ENCODE data around the gene WNK4.
"Not testable (repeated sequence)": the region's sequence is repeated elsewhere in the genome, so short reads cannot be mapped to it uniquely, and the experiment has no call there.

The WNK4 gene

DNA sequence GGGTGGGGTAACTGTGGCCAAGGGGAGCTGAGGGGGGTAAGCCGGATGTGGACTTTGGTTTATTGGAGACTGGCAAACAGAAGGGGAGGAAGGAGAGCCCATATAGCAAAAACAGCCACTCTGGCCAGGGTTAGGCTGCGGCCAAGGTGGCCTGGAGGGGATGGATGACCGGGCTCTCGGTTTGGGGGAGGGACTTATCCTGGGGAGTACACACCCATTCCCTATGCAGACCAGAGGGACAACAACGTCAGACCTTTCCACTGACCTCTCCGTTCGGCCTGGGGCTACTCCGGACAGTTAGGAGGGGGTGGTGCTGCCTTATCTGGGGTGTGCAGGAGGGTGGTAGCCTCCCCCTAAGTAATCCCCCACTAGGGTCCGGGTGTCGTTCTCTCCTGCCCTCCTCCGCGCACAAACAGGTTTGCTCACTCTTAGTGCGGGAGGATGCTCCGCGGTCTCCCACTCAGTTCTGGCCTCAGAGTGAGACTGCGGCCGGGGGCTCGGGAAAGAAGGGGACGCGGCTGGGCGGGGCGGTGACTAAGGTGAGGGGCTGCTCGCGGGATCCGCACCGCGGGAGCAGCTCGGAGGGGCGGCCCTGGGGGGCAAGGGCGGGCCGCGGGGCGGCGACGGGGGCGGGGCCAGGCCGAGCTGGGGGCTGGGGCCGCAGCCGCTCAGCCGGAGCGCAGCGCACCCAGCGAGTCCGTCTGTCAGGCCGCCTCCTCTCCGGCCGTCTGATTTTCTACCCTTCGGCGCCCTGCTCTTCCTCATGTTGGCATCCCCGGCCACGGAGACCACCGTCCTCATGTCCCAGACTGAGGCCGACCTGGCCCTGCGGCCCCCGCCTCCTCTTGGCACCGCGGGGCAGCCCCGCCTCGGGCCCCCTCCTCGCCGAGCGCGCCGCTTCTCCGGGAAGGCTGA lies at the start of gene WNK4:
Gene WNK4 (plus strand): TSS at position 675 of the 915 bp plus-strand sequence. CDS start 89 bp downstream, at position 764.
- DNase-seq = no peak

- DNase-seq = no peak
Measured at GRCh38 chr17:42740699-42741098, 39.7 kb upstream of the WNK4 start.

GRCh38 chr17:42742916-42743315 lies 37.5 kb upstream of the WNK4 start:
- DNase-seq = not testable (repeated sequence)

GRCh38 chr17:42743595-42744282 lies 36.7 kb upstream of the WNK4 start:
- no peak for DNase-seq

DNA sequence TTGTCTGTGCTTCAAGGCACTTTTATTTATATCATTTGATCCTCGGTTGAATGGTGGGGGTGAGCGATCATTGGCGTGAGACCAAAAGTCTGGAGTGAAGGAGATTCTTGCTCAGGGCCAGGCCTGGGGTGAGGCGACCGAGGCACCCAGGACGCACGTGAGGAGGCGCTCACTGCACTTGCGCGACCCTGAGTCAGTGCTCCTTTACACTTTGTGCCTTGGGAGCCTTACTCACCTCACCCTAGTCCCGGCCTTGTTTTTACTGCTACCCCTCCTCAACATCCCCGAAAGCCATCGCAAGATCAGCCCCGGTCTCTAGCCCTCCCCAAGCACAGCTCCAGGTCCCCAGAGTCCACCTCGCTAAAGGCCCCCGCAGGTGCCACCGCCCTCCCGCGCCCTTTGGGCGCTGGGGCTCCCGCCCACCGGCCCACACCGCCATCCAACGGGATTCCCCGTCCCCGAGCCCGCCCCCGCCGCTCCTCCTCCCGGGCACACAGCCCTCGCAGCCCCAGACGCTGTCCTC lies 36.1 kb upstream of the WNK4 start:
- DNase-seq = no peak

DNA sequence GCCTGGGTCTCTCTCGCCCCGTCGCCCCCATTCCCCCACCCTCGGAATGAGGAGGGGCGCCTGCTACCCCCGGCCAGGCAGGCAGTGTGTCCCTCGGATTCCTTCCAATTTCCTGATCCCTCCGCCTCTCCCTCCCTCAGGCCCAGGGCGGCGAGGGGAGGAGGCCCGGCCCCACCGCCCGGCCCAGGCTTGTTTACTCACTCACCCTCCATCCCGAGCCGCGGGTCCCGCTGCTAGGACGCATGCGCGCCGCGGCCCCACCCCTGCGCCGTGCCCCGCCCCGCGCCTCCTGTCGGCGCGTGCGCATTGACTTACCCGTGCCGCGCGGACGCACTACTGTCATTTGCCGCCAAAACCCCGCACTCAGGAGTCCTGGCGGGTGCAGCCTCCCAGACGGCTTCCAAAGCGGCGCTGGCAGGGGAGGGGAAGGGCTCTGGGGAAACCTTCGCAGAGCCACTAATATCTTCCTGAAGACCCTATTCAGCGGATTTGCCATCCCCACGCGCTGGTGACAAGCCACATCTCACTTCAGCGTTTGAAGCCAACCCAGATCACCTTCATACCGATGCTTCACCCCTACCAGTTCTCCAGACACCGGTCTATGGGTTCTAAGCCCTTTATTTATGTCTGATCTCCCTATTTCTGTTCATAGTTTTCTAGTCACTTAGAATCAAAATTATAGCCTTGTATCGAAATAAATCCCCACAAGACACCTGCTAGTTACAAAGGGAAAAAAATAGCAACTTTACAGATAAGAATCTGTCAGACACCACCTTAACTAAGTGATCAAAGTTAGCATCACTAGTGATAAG lies 35.4 kb upstream of the WNK4 start, which contains the start of gene EZH1:
Gene EZH1 (minus strand): TSS at position 235 of the 812 bp plus-strand sequence. CDS start 16,099 bp downstream, outside the sequence.
- DNase-seq = peak; percentile 58

GRCh38 chr17:42748202-42748907 lies 32.1 kb upstream of the WNK4 start:
- no peak for DNase-seq

- DNase-seq = no peak
Measured at GRCh38 chr17:42748908-42749798, 31.3 kb upstream of the WNK4 start.

DNA sequence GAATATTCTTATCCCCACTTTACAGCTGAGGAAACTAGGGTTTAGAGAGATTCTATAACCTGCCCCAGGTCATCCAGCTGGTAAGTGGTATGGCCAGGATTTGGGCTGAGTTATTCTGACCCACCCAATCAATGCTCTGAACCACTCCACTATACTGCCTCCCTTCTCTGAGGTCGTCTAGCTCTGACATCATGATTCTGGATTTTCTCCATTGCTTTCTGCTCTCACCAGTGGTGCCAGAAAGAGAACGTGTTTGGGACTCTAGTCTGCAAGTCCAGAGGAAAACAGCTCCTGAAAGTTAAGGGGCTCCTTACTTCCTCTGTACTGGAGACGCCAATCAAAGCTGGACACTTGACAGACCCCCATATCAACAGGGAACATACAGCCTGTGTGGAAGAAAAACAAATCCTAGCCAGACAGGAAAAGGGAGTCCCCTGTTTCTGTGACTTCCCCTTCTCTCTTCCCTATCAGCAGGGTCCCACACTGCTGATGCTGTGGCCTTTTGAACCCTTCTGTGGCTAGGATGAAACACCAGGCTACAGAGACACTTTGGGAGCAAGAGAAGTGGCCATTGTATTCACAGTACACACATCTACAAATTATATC lies 29.6 kb upstream of the WNK4 start:
- no peak for DNase-seq

DNA sequence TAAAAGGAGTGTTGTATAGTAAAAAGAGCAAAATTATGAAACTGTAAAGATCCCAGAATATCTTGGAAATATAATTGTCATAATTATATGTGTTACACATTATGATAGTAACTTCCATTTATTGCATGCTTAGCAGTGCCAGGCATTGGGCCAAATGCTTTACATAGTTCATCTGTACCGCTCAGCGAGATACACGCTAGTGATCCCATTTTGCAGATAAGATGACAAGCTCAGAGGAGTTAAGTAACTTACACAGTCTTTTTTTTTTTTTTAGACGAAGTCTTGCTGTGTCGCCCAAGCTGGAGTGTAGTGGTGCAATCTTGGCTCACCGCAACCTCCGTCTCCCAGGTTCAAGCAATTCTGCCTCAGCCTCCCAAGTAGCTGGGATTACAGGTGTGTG lies 28.8 kb upstream of the WNK4 start:
- DNase-seq = no peak

DNA sequence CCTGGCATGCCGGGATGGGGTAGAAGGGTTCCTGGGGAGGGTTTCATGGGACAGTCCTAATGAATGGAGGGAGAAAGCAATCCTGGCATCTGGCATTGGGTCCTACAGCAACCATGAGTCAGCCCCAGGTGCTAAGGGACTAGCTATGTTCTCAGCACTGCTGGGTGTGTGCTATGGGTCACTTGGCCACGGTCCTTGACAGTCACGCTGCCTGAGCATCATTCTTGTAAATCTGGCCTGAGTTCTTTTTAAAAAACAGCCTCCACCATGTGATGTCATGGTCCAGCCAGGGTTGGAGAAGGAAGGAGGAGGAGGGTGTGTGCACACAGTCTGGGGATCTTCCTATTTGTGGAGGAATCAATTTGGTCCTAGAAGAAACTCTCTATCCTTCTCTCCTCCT lies 25.6 kb upstream of the WNK4 start:
- DNase-seq = no peak

DNA sequence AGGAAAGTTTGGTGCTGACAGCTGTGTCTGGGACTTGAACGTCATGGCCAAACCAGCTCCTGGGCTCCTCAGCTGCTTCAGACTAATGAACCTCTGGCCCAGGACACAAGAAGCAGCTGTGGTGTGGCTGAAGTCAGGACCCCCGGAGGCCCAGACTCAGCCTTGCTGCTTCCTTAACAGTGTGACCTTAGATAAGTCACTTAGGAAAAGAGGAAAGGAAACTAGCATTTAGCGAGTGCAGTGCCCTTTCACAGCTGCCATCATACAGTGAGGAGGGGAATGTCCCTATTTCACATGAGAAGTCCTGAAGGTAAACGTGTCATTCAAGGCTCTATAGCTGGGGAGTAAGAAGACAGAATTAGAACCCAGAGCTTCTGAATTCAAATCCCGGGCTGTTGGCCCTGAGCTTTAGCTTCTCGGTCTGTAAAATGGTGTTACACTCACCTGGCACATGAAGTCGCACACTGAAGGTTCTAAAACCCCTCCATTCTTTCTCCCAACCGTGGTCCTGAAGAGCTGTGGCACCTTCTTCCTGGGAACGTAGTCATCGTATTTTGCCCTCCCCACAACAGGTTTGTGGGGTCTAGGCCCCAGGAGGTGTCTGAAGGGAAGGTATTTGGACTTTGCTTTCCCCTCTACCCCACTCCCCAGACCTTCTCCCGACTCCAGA lies 20.3 kb upstream of the WNK4 start:
- no peak for DNase-seq

DNA sequence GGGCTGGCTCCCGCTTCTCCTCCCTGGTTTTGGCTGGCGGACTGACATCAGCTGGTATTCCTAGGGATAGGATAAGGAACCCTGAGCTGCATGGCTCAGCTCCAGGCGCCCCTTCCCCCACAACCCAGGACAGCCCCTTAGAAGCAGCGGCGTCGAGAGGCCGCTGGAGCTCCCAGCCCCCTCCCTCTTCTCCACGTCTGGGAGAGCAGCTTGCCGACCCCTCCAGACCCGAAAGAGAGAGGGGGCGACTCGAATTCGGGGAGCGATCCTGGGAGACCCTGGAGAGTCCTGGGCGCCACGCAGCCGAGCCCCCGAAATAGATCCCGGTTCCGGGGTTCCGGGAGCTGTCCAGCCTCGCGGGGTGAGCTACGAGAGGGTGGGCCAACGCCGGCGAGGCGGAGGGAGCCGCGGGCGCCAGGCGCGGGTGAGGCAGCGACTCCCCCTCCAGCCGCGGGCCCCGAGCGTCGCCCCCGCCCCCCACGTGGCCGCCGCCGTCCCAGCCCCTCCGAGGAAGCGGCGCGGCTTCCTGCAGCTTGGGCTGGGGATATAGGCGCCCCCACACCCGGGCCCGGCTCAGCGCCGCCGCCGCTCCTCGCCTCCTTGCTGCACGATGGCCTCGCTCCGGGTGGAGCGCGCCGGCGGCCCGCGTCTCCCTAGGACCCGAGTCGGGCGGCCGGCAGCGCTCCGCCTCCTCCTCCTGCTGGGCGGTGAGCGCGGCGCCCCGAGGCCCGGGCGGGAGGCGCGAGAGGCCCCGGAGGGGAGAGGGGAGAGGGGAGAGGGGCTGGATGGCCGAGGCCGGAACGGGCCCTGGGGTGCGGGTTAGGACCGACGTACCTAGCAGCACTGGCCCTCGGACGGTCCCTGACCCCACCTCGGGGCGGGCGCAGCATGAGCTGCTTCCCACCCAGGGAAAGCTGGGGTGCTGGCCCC lies 19.5 kb upstream of the WNK4 start, which contains the start of gene RAMP2:
Gene RAMP2 (plus strand): TSS at position 576 of the 930 bp plus-strand sequence. CDS start 35 bp downstream, at position 611.
- no peak for DNase-seq

GRCh38 chr17:42761638-42762037 lies 18.8 kb upstream of the WNK4 start:
- no peak for DNase-seq

- DNase-seq = no peak
Measured at GRCh38 chr17:42766124-42766523, 14.3 kb upstream of the WNK4 start.

DNA sequence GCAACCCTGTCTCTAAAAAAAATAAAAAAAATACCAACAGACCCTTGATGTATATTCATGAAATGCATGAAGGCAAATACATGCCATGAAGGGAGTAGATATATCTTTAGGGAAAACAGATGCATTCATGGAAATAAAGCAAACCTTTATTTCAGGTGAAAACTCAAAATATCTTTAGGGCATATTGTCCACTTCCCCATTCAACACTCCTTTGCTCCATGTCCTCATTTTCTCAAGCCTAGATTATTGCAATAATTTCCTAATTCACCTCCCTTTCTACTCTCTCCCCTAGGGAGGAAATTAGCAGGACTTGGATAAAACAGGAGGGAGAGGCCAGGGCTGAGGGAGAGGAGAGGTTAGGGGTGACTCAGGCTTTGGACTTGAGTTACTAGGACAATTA lies 12.9 kb upstream of the WNK4 start:
- no peak for DNase-seq

DNA sequence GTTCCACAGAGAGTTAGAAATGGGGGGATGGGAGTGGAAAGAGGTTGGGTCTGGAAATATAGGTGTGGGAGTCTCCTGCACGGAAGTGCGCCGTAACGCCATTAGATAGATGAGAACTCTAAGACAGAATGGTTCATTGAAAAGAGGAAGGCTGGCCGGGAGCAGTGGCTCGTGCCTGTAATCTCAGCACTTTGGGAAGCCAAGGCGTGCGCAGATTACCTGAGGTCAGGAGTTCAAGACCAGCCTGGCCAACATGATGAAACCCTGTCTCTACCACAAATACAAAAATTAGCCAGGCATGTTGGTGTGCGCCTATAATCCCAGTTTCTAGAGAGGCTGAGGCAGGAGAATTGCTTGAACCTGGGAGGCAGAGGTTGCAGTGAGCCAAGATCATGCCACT lies 12.4 kb upstream of the WNK4 start:
- not testable (repeated sequence) for DNase-seq

GRCh38 chr17:42769964-42770363 lies 10.4 kb upstream of the WNK4 start:
- not testable (repeated sequence) for DNase-seq

DNA sequence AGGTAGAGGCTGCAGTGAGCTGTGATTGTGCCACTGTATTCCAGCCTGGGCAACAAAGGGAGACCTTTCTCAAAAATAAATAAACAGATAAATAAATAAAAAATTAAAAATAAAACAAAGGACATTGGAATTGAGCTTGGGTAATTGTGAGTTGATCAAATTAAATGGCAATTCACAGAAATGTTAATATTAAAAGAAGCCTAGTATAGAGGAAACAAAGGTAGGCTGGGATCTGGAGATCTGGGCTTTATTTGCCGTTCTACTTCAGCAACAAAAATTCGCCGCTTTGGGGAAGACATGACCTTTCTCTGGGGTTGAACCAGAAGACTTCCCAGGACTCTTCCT lies 7.5 kb upstream of the WNK4 start:
- DNase-seq = no peak

Data from NCI-H2029 treated with DMSO at 0.1 percent for 48 hours (cell line).